ENCODE data around the gene SGSM2. TPM values are rescaled to one million over a fixed set of nuclear protein-coding genes. Genes with fewer than 3 reads are reported as not detected.

SGSM2 gene
- total and polyA plus RNA-seq, 2 experiments from 2014 or later: 13.7 to 52.4 TPM

- Histone ChIP-seq H3K27me3 (ENCODE audit: insufficient read depth) (no peaks in the 10 kb centered on the region), H3K9me2 (ENCODE audit: insufficient read depth) (no peaks in the 10 kb centered on the region), H3K4me1 (ENCODE audit: insufficient read depth) (peaks cover 18% of the 10 kb centered on the region), H3F3A (replicated peaks; ENCODE audit: low read depth) (no peaks in the 10 kb centered on the region; the same call in 1 of the 2 replicates), H3K4me3 (no peak overlapping the region), H3K36me3 (ENCODE audit: insufficient read depth) (no peaks in the 10 kb centered on the region), H4K20me1 (replicated peaks; ENCODE audit: insufficient read depth) (no peaks in the 10 kb centered on the region; the same call in 1 of the 2 replicates), H3K79me2 (replicated peaks; ENCODE audit: insufficient read depth) (no peaks in the 10 kb centered on the region), H3K4me2 (no peak overlapping the region), H2AFZ (no peak overlapping the region), H3K27ac (ENCODE audit: low read depth) (no peak overlapping the region)
- H3K36me3 Mint-ChIP-seq (ENCODE audit: low read depth): peaks cover 19% of the 10 kb centered on the region
- ATAC-seq (no peak), DNase-seq (ENCODE audit: low spot score) (no peak)
- peaks cover 20% of the 10 kb centered on the region for H3K4me1 Mint-ChIP-seq
- H3K9me3 Mint-ChIP-seq: no peaks in the 10 kb centered on the region
- peaks cover 13% of the 10 kb centered on the region for H3K27me3 Mint-ChIP-seq (ENCODE audit: insufficient read depth, low read depth, poor library complexity)
- H3K4me3 Mint-ChIP-seq: no peak overlapping the region
- no peak for TF ChIP-seq ZNF331 (CRISPR knock-in tag; IDR thresholded peaks at IDR 0.05; ENCODE audit: low read depth)
- no peak for TF ChIP-seq ZNF114 (CRISPR knock-in tag; IDR thresholded peaks at IDR 0.05)
- no peak for TF ChIP-seq EZH2phosphoT487 (IDR thresholded peaks at IDR 0.05; ENCODE audit: unreplicated experiment)
- no peak for TF ChIP-seq EZH2 (IDR thresholded peaks at IDR 0.05; ENCODE audit: low read depth, unreplicated experiment)
- no peak for TF ChIP-seq CREB1 (CRISPR knock-in tag; IDR thresholded peaks at IDR 0.05; ENCODE audit: low read depth)
- TF ChIP-seq REST (IDR thresholded peaks at IDR 0.05; ENCODE audit: unreplicated experiment): no peak
- no peak for TF ChIP-seq ZNF462 (CRISPR knock-in tag; IDR thresholded peaks at IDR 0.05)
- no peak for TF ChIP-seq NANOG (IDR thresholded peaks at IDR 0.05; ENCODE audit: borderline replicate concordance)
- no peak overlapping the region for H3K27ac Mint-ChIP-seq
Measured at GRCh38 chr17:2380950-2381649, 43.8 kb downstream of the SGSM2 start.
